MG63 (cell line): ENCODE data around the gene LTBP3. TPM values are rescaled to one million over a fixed set of nuclear protein-coding genes. Genes with fewer than 3 reads are reported as not detected.
A peak's percentile ranks its signal among the peaks of the same experiment; 100 is the strongest.

ENCODE experiments used
- DNase-seq: peaks from one replicate; pipeline ENCODE4 v3.0.0-alpha.2; 2020
- H3K27me3 ChIP-seq: fragments of 250-450 bp; sonication (Bioruptor Pico); 2 replicates; pipeline ENCODE4 v1.5.1; 2020; ENCODE audit warnings: mild to moderate bottlenecking, moderate library complexity
- H3K36me3 ChIP-seq: fragments of 250-450 bp; sonication (Bioruptor Pico); 2 replicates; pipeline ENCODE4 v1.5.1; 2020; ENCODE audit warnings: mild to moderate bottlenecking, moderate library complexity
- H3K4me3 ChIP-seq: fragments of 250-450 bp; sonication (Bioruptor Pico); 2 replicates; pipeline ENCODE4 v1.5.1; 2020; ENCODE audit warnings: mild to moderate bottlenecking, moderate library complexity
- H3K9me3 ChIP-seq: fragments of 250-450 bp; sonication (Bioruptor Pico); 2 replicates; pipeline ENCODE4 v1.5.1; 2020; ENCODE audit warnings: mild to moderate bottlenecking, moderate library complexity
- total RNA-seq: library from RNA; depleted of rRNA; stranded (reverse); fragments of >200 nt; shearing (Covaris generic); gene quantifications from 2 replicates; pipeline ENCODE4 v1.2.3, GENCODE V29; 2014; ENCODE audit warnings: low replicate concordance

LTBP3 gene
- total RNA-seq, 1 experiment from 2014 or later, result 124 TPM

DNA sequence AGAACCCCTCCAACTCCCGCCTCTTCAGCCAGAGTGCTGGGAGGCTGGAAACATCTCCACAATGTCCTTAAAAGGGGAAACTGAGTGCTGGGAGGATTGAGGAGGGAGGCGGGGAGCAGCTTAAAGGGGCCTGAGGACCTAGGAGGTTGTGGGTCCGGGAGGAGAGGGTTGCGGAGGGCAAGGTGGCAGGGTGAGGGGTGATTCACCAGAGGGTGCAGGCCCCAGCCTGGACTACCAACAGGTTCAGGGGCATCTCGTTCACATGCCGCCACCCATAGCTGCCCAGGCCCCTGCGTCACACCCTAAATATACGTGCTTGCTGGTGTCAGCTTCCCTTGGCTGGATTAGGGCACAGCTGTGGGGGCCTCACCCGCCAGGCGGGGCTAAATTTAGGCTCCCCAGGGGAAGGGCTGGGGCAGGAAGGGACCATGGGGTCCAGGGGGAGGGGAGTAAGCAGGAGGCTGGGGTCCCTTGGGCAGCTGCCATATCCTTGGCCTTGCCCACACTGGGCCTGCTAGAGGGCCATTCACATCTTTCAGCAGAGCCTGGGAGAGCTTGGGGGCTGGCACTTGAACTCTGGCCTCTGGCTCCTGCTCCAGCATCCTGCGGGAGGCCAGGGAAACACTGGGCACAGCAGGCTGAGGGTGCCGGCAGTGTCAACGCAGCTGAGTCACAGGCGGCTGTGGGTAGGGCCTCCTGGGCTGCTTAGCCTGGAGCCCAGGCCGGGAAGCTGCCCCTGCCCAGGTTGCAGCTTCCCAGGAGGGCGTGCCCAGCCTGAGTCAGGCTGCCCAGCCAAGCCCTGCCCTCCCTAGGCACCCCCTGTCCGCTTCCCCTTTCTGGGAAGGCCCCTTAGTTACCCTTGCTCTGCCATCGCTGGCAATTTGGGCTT lies 19.0 kb upstream of the LTBP3 start:
- Histone ChIP-seq H3K9me3 (no peaks in the 10 kb centered on the region), H3K27me3 (no peaks in the 10 kb centered on the region), H3K4me3 (peak overlapping the region; percentile 64), H3K36me3 (peaks cover 50% of the 10 kb centered on the region)
- peak; percentile 97 for DNase-seq

DNA sequence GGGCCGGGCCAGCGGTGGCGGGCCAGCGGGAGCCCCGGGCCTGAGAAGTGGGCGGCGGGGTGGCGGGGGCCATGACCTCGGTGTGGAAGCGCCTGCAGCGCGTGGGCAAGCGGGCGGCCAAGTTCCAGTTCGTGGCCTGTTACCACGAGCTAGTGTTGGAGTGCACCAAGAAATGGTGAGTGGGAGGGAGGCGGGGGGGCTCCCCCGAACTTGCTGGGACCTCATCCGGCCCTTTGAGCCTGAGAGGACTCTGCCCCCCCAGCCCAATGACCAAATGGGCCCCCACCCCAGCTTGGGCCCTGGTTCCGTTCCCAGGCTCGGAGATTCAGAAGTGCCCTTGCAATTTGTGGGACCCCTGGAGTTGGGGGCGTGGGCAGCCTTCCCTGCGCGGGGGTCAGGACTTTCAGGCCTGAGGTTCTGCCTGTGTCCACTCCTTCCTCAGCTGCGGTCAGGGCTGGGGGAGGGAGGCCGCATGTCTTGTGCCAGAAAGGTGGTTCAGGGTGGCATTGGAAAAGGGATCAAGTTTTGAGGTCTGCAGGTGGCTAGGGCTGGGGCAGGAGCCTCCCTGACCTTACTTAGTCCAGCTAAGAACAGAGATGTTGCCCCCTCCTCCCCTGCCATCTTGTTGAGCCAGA lies 18.2 kb upstream of the LTBP3 start:
- no peak for DNase-seq

DNA sequence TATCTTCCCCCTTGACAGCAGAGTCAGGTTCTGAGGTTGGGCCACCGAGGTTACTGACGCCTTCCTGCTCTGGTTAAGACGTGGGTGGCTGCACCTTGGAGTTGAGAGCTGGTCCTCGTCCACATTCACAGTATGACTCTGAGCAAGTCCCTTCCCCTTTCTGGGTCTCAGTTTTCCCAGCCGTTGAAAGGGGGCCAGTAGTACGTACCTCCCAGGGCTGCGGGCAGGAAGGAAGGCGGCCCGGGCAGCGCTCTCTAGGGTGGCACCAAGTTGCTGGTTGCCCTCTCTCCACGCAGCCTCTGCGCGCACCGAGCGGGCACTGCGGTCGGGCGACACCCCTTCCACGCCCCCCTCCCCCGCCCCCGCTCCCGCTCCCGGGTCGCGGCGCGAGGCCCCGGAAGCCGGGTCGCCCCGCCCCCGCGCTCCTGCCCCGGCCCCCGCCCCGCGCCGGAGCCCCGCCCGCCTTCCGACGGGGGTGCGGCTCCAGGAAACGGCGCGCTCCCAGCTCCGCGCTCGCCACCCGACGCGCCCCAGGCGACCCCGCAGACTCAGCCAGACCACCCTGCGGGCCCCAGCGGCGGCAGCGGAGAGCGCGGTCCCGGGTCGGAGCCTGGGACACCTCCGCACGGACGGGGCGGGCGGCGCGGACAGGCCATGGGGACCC lies 17.5 kb upstream of the LTBP3 start, which contains the start of gene EHBP1L1:
Gene EHBP1L1, plus strand, starts transcription at position 486 of the 664 bp plus-strand sequence. CDS start 250 bp downstream, outside the sequence.
- peak; percentile 79 for DNase-seq
- Histone ChIP-seq H3K36me3 (peaks cover 41% of the 10 kb centered on the region), H3K27me3 (no peaks in the 10 kb centered on the region), H3K4me3 (peak within 1 kb of the TSS; percentile 64), H3K9me3 (no peaks in the 10 kb centered on the region)

More for the DNA sequence above, 18.2 kb upstream of the LTBP3 start:
- Histone ChIP-seq H3K4me3 (peak overlapping the region; percentile 64), H3K27me3 (no peaks in the 10 kb centered on the region), H3K36me3 (peaks cover 46% of the 10 kb centered on the region), H3K9me3 (no peaks in the 10 kb centered on the region)

DNA sequence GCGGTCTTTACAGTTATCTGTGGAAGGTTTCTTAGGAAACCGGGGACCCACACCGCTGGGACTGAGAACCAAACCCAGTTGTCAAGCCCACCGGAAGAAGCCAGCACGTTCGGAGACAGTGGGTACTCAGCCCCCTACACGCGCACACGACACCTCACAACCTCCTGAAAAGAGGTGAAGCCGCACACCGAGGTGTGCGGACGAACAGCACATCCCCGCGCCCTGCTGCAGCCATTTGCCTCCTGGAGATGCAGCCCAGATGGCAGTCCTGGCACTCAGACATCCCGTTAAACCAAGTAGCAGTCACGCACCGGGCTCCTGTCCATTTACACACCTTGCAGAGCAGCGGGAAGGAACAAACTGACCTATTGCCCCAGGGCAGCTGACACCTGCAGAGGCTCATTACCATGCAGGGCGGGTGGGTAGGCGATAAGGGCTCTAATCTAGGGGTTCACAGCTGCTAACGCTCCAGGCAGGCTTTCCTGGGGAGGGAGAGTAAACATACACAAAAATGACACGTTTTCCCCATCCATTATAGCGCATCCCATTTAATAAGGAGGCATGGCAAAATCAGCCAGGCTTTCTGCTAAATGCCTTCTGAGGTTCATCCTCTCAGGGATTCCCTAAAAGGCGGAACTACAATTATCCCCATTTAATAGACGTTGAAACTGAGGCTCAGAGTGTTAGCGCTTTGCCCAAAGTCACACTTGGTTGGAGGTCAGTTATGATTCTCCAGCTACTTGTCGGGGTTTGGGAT lies 16.8 kb upstream of the LTBP3 start:
- H3K9me3 ChIP-seq, result no peaks in the 10 kb centered on the region
- no peak for DNase-seq
- peak overlapping the region; percentile 64 for H3K4me3 ChIP-seq
- H3K27me3 ChIP-seq, result no peaks in the 10 kb centered on the region
- H3K36me3 ChIP-seq, result peaks cover 35% of the 10 kb centered on the region

DNA sequence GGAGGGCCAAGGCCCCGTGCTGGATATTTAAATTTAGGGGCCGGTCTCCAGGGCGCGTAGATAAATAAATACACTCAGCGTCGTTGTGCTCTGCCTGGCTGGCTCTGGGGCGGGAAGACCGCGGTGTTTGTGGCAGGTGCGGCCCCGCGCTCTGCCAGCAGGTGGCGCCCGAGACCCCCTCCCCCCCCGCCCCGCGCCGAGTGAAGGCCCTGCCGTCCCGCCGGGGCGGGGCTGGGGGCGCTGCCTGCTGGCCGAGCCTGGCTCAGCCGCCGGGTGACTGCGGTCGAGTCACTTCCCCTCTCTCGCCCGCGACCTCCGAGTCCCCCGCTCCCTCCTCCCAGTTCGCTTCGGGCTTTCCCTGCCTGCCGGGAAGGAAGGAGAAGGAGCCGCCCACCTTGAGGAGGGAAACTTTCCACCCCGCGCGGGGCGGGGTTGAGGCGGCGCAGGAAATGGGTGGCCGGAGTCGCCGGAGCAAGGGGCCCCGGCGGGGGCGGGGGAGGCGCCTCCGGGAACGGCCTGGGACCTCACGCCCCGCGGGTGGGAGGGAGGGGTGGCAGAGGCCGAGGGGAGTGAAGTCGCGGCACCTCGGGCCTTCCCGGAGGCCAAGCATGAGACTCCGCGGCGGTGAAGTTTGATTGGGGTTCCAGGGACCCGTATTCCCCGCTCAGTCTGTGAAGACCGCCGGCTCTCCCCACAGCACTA lies 16.1 kb upstream of the LTBP3 start:
- Histone ChIP-seq H3K4me3 (peak overlapping the region; percentile 64), H3K27me3 (no peaks in the 10 kb centered on the region), H3K9me3 (no peaks in the 10 kb centered on the region), H3K36me3 (peaks cover 31% of the 10 kb centered on the region)
- DNase-seq, result peak; percentile 98

DNA sequence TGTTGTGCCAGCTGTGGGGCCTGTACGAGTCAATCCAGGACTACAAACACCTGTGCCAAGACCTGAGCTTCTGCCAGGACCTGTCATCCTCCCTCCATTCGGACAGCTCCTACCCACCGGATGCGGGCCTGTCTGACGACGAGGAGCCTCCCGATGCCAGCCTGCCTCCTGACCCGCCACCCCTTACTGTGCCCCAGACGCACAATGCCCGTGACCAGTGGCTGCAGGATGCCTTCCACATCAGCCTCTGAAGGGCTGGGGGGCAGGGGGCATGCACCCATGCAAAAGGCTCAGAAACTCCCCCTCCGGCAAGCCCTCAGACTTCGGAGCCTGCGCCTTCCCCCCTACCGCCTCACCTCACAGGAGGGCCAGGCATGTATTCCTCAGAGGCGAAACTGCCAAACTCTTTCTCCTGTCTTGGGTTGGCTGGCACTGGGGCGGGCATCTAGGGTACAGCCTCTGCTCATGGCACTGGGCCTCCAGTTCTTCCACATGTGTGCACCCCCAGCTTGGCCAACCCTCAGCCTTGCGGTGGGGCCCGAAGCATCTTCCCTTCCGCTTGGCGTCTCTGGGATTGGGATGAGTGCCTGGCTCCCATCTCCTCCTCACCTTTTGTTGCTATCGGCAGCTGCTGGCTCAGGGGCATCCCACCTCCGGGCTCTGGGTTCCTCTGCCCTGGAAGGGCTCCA lies 15.4 kb upstream of the LTBP3 start:
- Histone ChIP-seq H3K9me3 (no peaks in the 10 kb centered on the region), H3K27me3 (no peaks in the 10 kb centered on the region), H3K4me3 (peak overlapping the region; percentile 55), H3K36me3 (peaks cover 26% of the 10 kb centered on the region)
- DNase-seq, result no peak

DNA sequence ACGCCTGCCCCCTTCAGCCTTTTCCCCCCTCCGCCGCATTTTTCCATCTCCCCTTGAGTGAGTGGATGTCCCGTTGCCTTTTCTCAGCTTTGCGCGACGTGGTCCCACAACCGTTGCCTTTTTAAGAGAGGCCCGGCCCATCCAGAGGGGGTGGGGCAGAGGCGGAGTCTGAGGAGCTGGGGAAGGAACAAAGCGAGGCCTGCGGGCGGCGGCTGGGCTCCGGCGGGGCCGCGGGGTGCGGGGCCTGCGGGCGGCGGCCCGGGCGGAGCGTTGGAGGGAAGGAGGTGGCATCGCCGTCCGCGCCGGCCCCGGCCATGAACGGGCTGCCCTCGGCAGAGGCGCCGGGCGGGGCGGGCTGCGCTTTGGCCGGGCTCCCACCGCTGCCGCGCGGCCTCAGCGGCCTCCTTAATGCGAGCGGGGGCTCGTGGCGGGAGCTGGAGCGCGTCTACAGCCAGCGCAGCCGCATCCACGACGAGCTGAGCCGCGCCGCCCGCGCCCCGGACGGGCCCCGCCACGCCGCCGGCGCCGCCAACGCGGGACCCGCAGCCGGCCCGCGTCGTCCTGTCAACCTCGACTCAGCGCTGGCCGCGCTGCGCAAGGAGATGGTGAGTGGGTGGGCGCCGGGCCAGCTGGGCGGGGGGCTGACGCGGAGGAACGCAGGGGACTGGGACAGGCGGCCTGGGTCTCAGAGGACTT lies 14.3 kb upstream of the LTBP3 start, which contains the start of gene FAM89B:
Gene FAM89B, plus strand, starts transcription at position 183 of the 696 bp plus-strand sequence. Its CDS starts 132 bp downstream, at position 315.
- peak within 1 kb of the TSS; percentile 87 for H3K4me3 ChIP-seq
- H3K36me3 ChIP-seq, result peaks cover 16% of the 10 kb centered on the region
- peak; percentile 91 for DNase-seq
- no peaks in the 10 kb centered on the region for H3K27me3 ChIP-seq
- no peaks in the 10 kb centered on the region for H3K9me3 ChIP-seq

DNA sequence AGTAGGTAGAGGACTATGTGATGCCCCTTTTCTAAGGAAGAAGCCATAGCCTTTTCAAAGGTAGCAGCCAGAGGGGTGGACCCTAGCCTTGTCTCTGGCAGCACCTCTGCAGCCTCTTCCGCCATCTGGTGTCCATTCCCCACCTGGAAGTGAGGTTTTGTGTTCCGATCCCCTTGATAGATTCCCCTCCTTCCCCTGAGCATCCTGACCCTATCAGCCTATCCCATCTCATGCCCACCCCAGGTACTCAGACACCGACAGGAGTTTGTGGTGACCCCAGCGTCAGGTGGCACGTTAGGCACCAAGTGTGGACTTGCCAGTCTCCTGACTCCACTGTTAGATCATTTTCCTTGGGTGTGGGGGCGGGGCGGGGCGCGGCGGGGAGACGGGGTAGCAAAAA lies 13.8 kb upstream of the LTBP3 start:
- DNase-seq, result no peak
- Histone ChIP-seq H3K36me3 (peaks cover 16% of the 10 kb centered on the region), H3K4me3 (peak overlapping the region; percentile 55), H3K27me3 (no peaks in the 10 kb centered on the region), H3K9me3 (no peaks in the 10 kb centered on the region)

DNA sequence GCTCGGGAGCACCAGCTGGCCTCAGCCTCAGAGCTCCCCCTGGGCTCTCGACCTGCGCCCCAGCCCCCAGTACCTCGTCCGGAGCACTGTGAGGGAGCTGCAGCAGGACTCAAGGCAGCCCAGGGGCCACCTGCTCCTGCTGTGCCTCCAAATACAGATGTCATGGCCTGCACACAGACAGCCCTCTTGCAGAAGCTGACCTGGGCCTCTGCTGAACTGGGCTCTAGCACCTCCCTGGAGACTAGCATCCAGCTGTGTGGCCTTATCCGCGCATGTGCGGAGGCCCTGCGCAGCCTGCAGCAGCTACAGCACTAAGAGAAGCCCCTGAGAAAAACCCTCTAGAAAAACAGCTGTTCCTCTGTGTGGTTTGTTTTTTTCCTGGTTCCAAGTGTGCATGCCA lies 13.3 kb upstream of the LTBP3 start:
- H3K27me3 ChIP-seq, result no peaks in the 10 kb centered on the region
- DNase-seq, result no peak
- peaks cover 16% of the 10 kb centered on the region for H3K36me3 ChIP-seq
- no peaks in the 10 kb centered on the region for H3K9me3 ChIP-seq
- peak overlapping the region; percentile 87 for H3K4me3 ChIP-seq

DNA sequence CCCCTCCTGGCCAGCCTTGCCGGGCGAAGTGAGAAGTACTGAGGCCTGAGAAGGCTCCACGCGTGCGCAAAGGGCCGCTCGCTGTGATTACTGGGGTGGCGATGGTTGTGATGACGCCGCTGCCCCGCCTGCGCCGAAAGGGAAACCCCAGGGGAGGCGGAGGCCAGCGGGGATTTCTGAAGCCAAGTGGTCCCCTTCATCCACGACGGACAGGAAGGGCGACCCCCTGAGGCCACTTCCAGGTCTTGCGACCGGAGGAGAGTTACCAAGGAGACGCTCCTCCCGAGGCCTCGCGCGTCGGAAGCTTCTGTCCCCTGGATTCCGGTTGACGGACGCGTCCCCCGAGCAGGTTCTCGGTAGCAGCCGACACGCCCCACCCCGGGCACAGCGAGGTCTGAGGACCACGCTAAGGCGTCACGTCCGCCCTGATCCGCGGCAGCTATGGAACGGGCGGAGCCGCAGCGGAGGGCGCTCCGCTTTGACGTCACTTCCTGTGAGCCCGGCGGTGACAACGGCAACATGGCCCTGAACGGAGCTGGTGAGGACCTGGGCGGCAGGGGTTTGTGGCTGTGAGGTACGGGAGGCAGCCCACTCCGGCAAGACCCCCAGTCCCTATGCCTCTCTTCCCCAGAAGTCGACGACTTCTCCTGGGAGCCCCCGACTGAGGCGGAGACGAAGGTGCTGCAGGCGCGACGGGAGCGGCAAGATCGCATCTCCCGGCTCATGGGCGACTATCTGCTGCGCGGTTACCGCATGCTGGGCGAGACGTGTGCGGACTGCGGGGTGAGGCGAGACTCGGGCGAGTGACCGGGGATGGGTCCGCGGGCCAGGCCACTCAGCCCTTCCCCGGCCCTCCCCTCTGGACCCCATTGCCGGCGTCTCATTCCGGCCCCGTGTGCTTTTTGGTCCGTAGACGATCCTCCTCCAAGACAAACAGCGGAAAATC lies 12.1 kb upstream of the LTBP3 start, which contains the start of gene ZNRD2:
Gene ZNRD2, plus strand, starts transcription at position 505 of the 946 bp plus-strand sequence. Its CDS starts 15 bp downstream, at position 520.
- H3K4me3 ChIP-seq, result peak within 1 kb of the TSS; percentile 87
- peaks cover 16% of the 10 kb centered on the region for H3K36me3 ChIP-seq
- H3K27me3 ChIP-seq, result no peaks in the 10 kb centered on the region
- no peaks in the 10 kb centered on the region for H3K9me3 ChIP-seq
- peak; percentile 100 for DNase-seq

DNA sequence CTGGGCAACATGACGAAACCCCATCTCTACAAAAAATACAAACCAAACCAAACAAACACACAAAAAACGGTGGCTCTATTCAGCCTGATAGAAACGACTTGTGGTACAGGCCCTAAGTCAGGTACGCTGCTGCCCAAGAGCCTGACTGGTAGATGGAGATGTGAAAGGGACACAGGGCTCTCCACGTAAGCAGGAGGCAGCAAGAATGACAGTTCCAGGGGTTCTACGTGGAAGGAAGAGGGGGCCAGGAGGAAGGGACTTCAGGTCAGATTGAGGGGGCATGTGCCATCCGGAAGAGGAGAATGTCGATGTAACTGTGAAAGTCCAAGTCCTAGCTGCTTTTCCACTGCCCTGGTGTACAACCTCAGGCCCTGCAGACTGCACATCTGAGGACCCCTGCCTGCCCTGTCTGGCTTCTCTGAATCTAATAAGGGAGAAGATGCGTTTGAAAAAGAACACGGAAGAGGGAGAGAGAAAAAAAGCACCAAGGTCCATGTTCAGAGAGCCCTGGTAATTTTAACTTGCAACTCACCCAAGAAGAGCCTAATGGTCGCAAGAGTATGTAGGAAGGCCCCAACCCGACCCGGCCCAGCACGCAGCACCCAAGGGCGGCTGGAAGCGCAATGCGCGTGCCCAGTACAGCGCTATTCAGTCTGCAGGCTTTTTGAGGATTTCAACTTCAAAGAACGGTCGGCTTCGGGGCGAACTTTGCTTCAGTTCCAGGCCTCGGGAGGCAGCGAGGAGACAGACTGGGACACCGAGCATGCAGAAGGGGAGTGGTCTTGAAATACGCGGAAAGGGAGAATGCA lies 11.2 kb upstream of the LTBP3 start:
- no peaks in the 10 kb centered on the region for H3K27me3 ChIP-seq
- H3K4me3 ChIP-seq, result peak overlapping the region; percentile 87
- peaks cover 16% of the 10 kb centered on the region for H3K36me3 ChIP-seq
- H3K9me3 ChIP-seq, result no peaks in the 10 kb centered on the region
- DNase-seq, result no peak

DNA sequence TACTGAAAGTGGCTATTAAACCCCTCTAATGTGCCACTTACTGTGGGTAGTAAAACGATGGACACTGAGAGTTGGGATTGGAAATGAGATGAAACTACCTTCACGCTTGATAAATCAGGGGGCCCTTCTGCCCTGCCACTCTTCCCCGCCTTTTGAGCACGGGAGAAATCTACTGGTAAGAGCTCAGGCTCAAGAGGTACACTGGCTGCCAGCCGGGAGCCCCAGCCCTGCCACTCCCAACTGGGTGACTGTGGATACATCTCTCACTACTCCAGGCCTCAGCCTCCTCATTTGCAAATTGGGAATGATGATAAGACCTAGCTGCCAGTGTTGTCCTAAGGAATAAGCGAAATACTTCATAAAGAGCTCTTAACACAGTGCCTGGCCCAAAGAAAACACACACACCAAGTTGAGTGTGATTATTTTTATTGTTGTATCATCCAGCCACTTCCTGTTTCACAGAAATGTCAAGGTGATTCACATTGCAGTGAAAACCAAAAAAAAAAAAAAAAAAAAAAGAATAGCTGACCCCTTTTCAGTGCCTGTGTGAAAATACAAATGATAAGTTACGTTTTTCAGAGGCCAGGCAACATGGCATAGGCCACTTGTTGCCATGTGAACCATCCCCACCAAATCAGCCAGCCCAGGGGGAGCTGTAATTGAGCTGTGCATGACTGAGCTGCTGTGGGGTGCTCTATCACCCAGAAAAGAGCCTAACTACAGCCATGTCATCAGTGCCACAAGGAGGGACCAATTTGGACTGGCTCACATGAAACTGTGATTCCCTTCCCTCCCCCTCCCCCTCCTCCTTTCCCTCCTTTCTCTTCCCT lies 7.7 kb upstream of the LTBP3 start:
- no peak for DNase-seq
- no peaks in the 10 kb centered on the region for H3K9me3 ChIP-seq
- no peak overlapping the region for H3K4me3 ChIP-seq
- H3K36me3 ChIP-seq, result peaks cover 2% of the 10 kb centered on the region; the same call in 1 of the 2 replicates
- no peaks in the 10 kb centered on the region for H3K27me3 ChIP-seq
